Stimulated activated CD4-positive, alpha-beta T cell treated with anti-CD3 and anti-CD28 coated beads, Interleukin-12 subunit alpha, Interleukin-12 subunit beta, amount 100 ng/mL, for 4 hours (primary cell): Measurements from ENCODE around the gene ZNF26.
"Not testable (repeated sequence)": the region's sequence is repeated elsewhere in the genome, so short reads cannot be mapped to it uniquely, and the experiment has no call there.

Source experiments
- DNase-seq: peaks from one replicate; pipeline ENCODE4 v3.0.0-alpha.2; 2020

The ZNF26 gene

GRCh38 chr12:132956011-132956788 lies 30.0 kb upstream of the ZNF26 start, which contains the start of gene ZNF605:
ZNF605 (minus strand) TSS chr12:132956306; CDS start chr12:132945635, 10,671 bp downstream.
- DNase-seq, result peak; percentile 82

GRCh38 chr12:132961790-132962189 lies 24.4 kb upstream of the ZNF26 start:
- DNase-seq, result not testable (repeated sequence)

- not testable (repeated sequence) for DNase-seq
Measured at GRCh38 chr12:132963947-132964346, 22.2 kb upstream of the ZNF26 start.

GRCh38 chr12:132965796-132966195 lies 20.4 kb upstream of the ZNF26 start:
- DNase-seq, result no peak

- no peak for DNase-seq
Measured at GRCh38 chr12:132966676-132967415, 19.3 kb upstream of the ZNF26 start.

- no peak for DNase-seq
Measured at GRCh38 chr12:132967736-132968135, 18.4 kb upstream of the ZNF26 start.

DNA sequence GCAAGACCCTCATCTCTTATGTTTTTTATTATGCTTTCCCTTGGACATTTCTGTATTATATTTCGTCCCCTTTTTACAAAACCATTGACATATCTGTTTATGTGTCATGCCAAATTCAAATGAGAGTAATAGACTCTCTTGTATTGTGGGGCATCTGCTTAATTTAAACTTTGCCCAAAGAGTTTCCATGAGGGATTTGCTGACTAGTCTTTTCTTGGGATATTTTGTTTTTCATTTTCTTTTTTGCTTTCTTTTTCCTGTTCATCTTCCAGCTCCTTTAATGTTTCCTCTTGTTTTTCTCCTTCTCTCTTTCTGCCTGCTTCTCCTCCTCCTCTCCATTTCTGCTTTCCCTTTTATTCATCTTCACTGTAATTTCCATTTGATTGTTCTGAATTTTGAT lies 13.8 kb upstream of the ZNF26 start:
- DNase-seq, result no peak

- peak; percentile 39 for DNase-seq
Measured at GRCh38 chr12:132976870-132977269, 9.3 kb upstream of the ZNF26 start.

DNA sequence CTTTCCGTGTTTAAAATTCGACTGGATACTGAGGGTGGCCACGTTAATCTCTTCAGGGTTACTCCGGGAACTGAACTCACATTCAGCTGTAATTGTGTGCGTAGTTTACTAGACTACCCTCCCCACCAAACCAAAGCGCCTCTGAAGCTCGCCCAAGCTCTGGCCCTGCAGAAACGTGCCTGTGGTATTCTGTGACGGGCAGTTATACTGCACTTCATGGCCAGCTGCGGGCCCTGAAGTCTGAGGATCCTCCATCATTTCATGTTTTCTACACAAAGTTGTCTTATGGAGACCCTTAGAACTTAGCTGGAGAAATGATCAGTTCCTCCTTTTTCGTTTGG lies 688 bp downstream of the ZNF26 start:
- no peak for DNase-seq

DNA sequence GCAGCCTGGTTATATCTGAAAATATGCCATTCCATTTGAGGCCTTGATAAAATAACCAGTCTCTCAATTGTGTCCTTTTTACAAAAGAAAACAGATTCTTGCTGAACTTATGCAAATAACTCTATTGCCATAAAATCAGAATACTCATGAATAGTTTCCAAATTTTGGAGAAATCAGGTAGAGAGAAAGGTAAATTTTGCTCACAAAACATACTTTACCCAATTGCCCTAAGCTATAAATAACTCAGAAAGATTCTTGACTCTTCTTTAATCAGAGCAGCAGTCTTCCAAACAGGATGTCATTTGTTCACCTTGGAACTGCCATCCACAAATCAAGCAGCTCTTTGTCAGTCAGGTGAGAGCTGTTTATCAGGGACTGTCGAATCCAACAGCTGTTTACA lies 12.6 kb downstream of the ZNF26 start:
- no peak for DNase-seq

DNA sequence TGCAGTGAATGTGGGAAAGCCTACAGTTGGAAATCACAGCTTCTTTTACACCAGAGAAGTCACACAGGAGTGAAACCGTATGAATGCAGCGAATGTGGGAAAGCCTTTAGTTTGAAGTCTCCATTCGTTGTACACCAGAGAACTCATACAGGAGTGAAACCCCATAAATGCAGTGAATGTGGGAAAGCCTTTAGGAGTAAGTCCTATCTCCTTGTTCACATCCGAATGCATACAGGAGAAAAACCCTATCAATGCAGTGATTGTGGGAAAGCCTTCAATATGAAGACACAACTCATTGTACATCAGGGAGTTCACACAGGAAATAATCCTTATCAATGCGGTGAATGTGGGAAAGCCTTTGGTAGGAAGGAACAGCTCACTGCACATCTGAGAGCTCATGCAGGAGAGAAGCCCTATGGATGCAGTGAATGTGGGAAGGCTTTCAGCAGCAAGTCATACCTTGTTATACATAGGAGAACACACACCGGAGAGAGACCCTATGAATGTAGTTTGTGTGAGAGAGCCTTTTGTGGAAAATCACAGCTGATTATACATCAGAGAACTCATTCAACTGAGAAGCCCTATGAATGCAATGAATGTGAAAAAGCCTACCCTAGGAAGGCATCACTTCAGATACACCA lies 24.6 kb downstream of the ZNF26 start:
- no peak for DNase-seq

DNA sequence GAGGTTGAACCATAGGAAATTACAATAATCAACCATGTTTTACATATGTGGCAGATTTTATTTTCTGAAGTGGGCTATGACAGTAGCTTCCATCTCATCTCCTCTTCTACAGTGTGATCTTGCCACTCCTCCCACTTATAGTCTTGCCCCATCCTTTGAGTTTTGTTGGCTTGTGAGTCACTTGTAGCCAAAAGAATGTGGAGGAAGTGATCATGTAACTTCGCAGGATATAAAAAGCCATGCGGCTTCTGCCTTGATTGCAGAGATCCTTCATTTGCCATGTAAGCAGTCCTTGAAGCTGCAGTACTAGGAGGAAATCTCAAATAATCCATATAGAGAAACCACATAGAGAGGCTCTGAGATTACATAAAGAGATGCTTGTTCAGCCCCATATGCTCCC lies 37.4 kb downstream of the ZNF26 start:
- DNase-seq, result no peak

- no peak for DNase-seq
Measured at GRCh38 chr12:133026996-133027395, 40.8 kb downstream of the ZNF26 start.

DNA sequence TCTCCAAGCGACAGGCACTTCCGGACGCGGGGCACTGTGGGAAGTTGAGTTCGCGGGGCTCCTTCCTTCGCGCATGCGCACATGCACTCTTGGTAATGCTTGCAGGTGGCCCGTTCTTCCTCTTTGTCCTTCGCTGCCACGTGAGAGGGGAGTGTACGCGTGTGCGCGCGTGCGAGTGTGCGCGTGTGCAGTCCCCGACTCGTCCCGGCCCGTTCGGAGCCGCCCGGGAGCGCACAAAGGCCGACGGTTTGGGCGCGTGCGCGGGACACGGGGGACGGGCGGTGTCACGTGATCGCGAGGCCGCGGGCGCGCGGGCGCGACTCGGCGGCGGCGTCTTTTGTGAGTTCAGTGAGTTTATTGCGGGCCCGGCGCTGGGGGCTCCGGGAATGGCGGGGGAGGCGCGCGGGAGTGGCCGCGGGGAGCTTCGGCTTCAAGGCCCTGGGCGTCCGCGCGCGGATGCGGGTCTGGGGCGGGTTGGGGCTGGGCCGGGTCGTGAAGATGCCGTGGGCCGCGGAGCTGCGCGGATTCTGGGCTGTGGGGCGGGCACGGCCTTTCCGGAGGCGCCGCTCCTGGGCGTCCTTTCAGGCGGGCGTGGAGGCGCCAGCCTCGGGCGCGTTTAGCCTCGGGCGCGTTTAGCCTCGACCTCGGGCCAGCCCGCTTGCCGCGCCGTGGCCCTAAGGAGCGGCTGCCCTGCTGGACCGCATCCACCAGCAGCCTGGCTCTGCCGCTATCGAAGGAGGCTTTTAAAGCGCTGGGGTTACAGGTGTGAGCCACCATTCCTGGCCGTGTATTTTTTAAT lies 51.2 kb downstream of the ZNF26 start, which contains the start of gene ZNF84:
ZNF84 (plus strand) TSS at position 303 of the 799 bp plus-strand sequence. CDS start 3,959 bp downstream, outside the sequence.
- DNase-seq, result peak; percentile 95

GRCh38 chr12:133038118-133038709 lies 52.0 kb downstream of the ZNF26 start:
- DNase-seq, result no peak

GRCh38 chr12:133046698-133047097 lies 60.5 kb downstream of the ZNF26 start:
- no peak for DNase-seq

DNA sequence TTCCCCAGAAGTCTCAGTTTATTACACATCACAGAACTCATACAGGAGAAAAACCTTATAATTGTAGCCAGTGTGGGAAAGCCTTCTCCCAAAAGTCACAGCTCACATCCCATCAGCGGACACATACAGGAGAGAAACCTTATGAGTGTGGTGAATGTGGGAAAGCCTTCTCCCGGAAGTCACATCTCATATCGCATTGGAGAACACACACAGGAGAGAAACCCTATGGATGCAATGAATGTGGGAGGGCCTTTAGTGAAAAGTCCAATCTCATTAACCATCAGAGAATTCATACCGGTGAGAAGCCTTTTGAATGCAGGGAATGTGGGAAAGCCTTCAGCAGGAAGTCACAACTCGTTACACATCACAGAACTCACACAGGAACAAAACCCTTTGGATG lies 71.3 kb downstream of the ZNF26 start:
- no peak for DNase-seq

DNA sequence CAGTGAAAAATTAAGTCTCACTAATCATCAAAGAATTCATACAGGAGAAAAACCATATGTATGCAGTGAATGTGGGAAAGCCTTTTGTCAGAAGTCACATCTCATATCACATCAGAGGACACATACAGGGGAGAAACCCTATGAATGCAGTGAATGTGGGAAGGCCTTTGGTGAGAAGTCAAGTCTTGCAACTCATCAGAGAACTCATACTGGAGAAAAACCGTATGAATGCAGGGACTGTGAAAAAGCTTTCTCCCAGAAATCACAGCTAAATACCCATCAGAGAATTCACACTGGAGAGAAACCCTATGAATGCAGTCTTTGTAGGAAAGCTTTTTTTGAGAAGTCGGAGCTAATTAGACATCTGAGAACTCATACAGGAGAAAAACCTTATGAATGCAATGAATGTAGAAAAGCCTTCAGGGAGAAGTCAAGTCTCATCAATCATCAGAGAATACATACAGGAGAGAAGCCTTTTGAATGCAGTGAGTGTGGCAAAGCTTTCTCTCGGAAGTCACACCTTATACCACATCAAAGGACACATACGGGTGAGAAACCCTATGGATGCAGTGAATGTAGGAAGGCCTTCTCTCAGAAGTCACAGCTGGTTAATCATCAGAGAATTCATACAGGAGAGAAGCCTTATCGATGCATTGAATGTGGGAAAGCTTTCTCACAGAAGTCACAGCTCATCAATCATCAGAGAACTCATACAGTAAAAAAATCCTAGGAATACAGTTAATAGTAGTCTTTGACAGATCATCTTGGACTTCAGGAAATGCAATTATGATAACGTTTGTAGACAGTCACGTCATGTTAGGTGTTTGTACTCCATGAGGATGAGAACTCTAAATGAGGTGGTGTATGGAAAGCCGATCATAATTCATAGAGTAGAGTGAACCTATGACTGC lies 72.3 kb downstream of the ZNF26 start:
- no peak for DNase-seq

- DNase-seq, result no peak
Measured at GRCh38 chr12:133061954-133062353, 75.8 kb downstream of the ZNF26 start.

DNA sequence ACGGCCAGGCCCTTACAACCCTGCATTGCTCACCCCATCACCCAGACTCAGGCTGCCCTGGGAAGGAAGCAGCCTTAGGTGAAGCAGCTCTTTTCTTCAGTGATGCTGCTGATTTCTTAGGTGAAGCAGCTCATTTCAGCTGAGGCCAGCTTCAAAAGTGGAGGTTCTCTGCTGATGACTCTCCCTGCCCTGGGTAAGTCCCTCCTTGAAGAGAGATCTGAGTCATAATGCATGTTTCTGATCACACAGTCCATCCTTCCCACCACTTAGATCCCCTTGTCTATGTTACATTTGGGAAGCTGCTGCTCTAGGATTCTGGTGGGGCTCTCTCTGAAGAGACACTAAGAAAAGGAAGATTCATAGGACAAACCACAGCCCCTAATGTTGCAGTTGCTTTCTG lies 77.4 kb downstream of the ZNF26 start:
- DNase-seq, result no peak

DNA sequence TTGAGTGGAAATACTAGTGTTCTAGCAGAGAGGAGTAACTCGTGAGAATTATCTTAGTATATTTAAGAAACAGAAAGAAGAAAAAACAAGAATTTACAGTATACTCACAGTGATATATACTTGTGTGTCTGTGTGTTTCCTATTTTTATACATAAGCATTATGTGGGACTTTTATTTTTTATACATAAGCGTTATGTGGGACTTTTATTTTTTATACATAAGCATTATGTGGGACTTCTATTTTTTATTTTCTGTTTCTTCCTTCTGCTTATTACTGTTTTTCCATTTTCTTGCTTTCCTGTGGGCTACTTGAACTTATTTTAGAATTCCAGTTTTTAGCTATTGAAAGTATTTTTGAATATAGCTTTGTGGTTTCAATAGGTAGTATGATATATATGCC lies 87.7 kb downstream of the ZNF26 start:
- DNase-seq, result no peak
